HuH-7 (cell line): ENCODE data around the gene METAP1D.
"Not testable (repeated sequence)": the region's sequence is repeated elsewhere in the genome, so short reads cannot be mapped to it uniquely, and the experiment has no call there.

Source experiments
- DNase-seq: peaks from one replicate; pipeline ENCODE4 v3.0.0; 2011; ENCODE audit warnings: low spot score

Gene METAP1D

DNA sequence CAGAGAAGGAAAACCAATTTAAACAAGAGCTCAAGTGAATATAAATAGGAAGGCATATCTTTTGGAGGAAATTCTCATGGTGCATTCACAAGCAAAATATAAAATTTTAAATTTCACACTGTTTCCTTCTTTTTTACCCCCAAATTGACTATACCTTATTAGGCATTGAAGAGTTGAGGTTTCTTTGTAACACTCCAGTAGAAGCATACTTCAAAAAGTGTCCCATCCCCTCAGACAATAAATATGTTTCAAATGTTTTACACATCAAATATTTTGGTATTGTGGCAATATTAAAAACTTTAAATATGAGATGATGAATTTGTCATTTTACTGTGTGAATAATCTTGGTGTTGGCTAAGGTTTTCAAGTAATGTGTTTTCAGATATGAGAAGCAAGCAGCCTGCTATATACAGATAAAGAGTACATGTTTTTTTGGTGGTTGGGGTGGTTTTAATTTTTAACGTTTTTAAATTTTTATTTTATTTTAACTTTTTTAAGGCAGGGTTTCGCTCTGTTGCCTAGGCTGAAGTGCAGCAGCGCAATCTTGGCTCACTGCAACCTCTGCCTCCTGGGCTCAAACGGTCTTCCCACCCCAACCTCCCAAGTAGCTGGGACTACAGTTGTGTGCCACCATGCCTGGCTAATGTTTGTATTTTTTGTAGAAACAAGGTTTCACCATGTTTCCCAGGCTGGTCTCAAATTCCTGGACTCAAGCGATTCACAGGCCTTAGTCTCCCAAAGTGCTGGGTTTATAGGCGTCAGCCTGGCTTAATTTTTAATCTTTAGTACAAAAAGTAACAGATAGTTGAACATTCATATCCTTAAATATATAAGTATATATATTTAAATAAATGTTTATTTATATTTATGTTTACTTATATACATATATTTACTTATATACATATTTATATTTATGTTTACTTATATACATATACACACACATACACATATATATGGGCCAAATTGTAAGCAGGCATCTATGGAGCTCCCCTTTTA lies 49.1 kb downstream of the METAP1D start:
- no peak for DNase-seq

DNA sequence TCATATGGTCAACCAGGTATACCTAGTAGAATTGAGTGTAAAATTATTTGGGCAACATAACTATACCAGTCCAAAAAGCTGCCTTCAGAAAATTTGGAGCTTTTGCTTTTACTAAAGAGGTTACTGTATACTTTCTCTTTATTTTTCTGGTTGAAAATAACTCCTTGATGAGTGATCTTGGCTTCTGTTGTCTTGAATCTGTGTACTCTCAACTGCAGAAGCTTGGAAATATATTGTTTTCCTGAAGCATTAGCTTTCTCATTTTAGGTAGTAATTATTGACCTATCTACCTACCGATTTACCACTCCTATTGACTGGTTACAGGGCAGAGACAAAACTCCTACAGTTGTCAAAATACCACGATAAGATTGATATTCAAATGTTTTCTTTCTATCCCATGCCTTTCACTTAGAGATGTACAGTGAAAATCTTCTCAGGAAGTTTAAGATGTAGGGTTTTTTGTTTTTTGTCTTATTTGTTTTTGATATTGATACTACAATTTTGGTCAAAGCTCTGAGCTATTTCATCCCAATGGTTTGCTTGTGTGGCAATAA lies 49.9 kb downstream of the METAP1D start:
- DNase-seq, result no peak

DNA sequence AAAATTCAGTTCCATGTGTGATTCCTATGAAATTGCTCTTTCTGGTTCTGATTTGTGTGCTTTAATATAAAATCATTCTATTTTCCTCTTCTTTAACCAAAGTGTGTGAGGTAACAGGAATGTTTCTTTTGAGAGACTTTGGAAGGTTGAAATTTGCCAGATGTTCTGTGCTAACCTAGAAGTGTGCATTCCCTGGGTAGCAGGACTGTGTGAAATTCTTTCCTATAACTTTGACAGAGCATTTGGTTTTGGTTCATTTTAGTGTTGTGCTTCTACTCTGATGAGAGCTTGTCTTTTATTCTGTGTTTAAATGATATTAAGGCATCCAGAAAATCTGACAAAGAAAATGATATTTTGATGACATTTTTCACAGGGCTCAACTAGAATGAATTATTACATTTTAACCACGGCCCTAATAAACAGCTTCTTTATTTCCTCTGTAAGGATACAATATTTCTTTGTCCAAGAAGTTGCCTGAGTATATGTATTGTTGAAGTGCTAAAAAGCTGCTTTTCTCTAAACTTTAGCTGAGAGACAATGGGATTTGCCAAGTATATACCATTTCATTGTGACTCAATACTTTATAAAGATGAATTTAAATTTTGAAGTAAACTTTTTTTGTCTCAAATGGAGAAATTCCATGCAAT lies 50.8 kb downstream of the METAP1D start:
- no peak for DNase-seq

DNA sequence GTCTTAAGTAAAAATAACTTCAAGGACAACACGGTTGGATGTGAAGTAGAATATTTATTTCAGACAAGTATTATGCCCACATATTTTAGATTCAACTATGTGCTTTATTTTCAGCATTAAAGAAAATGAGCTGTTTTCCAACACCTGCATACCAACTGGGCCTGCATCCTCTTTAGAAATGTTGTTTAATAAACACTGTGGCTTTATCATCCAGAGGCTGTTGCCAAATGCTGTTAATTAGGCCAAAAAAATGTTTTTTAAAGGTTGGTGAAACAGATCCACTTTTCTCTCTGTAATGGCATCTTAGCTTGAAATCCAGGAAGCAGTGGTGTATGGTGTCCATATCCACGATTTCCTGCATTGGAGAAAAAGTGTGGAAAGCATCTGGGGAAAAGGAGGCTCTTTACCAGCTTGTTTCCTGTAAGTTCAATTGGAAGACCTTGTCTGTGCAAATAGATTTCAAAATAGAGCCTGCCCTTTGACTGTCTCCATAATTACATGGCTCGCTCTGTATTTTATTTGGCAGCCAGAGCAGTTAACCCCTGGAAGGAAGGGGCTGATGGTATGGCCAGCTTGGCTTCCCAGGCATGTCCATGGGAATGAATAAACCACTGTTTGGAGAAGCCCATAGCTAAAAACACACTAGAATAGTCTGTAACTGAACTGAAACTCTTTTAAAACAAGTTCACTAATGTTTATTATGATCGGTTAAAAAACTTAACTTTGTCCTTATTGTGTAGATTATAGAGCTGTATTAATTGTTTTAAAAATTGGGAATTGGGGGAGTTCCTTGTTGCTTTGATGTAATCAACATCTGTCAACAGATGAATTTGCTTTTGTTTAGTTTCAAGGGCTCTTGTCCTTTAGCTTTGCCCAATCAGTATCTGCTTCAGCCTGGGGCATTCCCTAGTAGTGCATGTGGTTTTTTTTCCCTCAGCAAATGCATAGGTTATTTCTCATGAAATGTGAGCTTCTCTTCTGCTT lies 52.5 kb downstream of the METAP1D start:
- peak; percentile 67 for DNase-seq

DNA sequence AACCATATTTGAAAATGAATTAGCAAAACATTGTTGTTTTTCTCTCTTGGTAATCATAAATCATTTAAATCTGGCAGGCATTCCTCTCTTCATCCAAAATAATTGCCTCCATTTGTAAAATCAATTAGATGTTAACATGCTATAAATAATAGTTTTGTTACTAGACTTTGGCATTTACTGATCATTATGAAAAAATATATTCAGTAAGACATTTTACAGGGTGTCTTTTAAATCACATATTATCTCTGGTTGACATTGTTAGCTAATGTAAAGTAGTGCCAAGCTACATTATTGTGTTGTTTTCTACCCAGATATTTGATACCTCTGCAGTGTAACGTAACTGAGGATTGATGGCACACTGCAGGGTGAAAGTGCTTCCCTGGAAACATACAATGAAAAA lies 53.7 kb downstream of the METAP1D start:
- DNase-seq, result no peak

DNA sequence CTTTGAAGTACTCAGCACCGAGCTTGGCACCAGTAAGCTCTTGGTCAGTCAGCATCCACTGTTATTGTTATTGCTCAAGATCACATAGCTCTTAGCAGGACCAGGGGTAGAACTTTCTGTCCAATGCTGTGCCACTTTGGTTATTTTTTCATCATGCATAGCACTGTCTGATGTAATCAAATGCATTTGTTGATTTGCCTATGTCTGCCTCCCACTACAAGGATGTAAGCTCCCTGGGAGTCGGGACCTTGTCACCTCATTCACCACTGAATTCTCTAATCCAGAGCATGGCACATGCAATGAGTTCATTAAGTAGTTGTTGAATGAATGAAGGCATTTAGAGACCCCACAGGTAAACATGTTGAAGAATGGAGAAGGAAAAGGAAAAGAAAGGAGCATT lies 56.5 kb downstream of the METAP1D start:
- DNase-seq, result no peak

DNA sequence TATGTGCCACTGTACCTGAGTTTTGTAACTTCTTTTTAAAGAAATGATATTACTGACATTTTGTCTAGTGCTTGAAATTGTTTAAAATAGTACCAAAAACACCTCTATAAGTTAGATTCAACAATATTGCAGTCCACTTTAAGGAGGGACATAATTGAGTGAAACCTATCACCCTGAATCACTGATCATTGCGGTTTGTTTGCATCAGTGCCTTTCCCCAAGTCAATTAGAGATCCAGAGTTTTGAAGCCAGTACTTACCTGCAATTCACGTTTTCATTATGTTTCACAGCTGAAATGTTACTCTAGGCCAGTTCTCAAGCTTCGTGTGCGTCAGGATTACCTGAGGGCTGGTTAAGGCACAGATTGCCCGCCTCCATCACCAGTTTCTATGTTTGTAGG lies 58.9 kb downstream of the METAP1D start:
- DNase-seq, result no peak

DNA sequence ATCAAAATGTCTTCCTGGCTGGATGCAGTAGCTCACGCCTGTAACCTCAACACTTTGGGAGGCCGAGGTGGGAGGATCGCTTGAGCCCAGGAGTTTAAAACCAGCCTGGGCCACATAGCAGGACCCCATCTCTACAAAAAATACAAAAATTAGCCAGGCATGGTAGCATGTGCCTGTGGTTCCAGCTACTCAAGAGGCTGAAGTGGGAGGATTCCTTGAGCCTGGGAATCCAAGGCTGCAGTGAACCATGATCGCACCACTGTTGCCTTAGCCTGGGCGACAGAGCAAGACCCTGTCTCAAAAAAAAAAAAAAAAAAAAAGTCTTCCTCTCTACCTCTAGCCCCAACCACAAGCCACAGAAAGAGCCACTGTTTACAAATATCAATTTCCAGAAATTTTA lies 60.4 kb downstream of the METAP1D start:
- DNase-seq, result not testable (repeated sequence)

DNA sequence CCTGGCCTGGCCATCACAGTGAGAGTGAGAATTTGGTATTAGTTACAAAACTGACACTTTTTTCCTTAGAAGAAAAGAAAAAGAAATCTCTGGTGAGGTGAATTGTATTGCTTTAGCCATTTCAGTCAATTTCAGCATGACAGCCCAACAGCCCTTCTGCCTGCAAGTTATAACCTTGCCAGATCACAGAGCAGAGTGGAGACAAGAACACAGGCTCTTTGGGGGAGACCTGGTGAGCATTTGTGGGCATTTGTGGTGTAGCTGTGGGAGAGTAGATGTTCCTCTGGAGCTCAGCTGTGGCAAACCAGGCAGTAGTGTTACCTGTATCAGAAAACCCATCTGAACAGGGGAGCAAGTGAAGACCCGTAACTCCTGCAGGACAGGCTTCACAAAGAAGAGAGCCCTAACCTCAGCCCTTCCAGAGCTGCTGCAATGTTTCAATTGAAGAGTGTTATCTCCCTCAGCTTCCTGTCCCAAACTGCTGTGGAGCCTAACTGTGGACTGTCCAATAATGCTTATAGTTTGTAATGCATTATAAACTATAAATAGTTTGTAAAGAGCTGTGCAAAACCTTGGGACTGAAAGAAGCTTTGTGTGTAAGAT lies 62.8 kb downstream of the METAP1D start:
- no peak for DNase-seq

DNA sequence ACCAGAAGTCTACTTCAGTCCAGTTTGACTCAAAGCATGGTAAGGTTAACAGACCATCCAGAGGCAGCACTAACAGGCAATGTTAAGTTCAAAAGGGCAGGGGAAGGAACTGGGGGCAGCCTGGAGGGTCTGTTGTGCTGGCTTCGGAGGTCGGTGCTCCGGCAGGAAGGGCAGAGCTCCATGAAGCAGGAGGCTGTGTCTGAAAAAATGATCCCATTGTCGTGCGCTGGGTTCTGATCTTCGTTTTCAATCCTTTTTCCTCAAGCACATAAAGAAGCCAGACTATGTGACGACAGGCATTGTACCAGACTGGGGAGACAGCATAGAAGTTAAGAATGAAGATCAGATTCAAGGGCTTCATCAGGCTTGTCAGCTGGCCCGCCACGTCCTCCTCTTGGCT lies 63.7 kb downstream of the METAP1D start:
- no peak for DNase-seq

DNA sequence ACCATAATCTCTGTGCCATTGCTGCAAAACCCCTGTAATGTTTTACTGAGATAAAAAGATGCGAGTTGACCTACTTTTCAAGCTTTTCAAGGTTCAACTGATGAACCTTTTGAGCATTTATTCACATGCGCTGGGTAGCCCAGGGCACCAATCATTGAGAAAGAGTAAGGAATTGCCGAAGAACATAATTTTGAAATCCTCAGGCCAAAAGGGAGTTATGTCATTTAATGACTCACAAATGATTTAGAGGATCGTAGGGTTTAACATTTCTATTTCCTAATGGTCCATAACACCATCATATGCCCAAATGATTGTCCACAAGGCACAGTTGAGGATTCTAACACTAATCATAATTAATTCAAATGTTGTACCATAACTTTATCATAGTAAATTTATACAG lies 65.4 kb downstream of the METAP1D start:
- DNase-seq, result no peak

DNA sequence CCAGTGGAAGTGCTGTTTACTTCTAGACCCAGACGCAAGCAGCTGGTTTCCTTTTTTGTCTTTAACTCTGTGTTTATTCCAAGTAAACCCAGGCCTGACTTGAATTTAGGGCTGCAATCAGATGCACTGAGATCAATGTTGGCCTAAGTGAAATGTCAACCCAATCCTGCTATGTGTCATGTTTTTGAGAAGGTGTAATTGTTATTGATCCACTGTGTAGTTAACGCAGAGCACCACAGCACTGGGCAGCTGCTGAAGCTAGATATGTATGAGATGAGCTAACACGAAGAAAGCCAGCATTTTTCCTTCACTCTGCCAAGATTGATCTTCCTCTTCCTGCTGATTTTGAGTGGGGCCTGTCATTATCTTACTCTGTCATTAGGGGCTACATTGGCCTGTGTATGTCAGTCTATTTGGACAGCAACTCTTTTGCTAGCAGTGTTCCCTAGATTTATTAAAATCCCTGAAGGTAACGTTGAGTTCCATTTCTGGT lies 66.7 kb downstream of the METAP1D start:
- DNase-seq, result no peak

DNA sequence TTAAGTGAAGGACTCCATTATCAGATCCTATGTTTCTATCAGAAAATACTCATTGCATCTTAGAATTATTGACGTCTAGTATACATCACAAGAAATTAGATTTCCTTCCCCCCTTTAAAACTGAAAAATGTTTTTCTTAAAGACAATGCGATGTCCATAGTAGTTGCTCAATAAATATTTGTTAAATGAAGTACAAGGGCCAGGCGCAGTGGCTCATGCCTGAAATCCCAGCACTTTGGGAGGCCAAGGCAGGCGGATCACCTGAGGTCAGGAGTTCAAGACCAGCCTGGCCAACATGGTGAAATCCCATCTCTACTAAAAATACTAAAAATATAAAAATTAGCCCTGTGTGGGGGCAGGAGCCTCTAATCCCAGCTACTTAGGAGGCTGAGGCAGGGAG lies 68.2 kb downstream of the METAP1D start:
- not testable (repeated sequence) for DNase-seq

DNA sequence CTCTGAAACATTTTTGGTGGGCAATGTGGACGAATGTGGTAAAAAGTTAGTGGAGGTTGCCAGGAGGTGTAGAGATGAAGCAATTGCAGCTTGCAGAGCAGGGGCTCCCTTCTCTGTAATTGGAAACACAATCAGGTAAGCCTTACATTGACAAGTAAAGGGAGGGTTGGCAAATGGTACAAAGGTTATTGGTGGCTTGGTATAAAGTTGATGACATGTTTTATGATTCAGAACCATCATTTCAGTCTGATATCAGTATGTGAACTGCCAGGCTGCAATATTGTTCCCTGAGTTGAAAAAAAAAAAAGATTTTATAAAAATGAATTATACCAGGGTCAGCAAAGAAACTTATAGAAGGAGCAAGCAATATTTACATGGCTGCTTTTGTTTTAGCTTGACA lies 71.2 kb downstream of the METAP1D start:
- DNase-seq, result no peak

DNA sequence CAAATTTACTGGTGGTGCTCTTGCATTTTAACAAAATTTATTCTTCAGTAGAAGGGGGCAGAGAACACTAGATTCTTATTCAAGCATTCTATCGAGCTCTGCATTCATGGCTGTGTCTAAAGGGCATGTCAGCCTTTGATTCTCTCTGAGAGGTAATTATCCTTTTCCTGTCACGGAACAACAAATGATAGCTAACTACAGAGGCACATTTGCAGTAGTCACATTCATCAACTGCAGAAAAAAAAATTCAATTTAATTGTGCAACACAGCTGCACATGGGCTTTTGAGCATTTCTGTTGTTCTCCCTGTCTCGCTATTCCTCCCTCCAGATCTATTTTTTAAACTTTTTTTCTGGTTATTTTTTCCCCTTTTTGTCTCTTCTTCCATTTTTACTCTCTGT lies 72.5 kb downstream of the METAP1D start:
- no peak for DNase-seq

DNA sequence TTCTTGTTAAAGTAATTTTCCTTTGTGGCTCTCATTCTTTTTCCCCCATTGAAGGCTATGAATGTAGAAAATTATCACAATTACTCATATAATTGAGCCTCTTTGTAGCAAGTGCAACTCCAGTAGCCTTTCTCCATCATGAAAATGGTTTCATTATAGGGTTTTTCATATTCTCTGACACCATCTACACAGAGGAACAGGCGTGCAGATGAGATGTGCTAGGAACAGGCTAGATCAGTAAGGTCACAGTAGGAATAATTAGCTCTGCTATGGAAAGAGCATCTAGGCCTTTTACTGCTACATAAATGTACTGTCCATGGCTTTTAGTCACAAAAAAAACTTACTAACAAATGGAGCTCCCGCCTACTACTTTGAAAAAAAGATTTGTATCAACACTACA lies 73.0 kb downstream of the METAP1D start:
- no peak for DNase-seq

DNA sequence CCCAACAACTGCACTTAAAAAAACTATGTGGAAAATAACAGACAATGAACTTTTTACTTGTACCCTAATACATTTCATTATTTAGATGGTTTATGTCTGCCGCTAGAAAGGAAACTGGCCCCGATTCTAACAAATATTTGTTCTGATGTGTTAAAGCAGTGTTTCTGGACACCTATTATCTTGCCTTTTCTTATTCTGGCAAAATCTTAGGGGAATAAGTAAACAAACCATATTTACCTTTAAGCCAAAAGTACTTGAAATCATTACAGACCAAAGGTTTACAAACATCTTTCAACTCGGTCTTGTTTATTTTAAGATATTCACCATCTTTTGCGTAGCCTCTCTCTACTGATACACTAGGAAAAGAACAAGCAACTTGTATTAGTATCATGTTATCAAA lies 73.8 kb downstream of the METAP1D start:
- no peak for DNase-seq

DNA sequence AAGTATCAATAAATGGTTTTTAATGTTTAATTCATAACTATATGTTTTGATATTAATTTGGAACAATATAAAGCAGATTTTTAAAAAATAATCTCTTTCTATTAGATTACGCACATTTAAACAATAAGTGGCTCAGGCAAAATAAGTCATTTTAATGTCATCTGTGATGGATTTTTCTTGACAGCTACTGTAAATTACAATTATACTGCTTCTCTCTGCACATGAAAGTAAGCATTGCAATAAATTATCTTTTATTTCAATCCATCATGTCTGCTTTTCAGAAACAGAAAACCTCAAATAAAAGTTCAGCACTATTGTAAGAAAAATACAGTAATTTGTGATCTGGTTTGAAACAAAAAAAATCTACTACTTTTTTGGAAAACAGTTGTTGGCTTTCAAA lies 74.5 kb downstream of the METAP1D start:
- DNase-seq, result no peak

DNA sequence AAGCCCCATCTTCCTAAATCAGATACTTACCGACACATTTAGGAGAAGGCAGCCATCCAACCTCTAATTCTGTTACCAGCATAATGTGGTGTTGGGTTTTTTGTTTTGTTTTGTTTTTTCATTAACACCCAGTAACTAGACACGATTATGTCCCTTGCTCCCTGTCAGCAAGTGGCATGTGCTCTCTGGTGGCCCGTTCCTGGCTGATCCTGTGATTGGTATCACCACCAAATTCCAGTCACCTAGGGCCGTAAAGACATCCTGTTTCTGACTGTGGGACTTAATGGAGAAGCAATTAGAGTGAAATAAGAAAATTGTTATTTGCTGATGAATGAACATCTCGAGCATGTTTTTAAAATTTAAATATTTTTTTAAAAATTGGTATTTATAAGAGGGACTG lies 79.7 kb downstream of the METAP1D start:
- DNase-seq, result no peak

DNA sequence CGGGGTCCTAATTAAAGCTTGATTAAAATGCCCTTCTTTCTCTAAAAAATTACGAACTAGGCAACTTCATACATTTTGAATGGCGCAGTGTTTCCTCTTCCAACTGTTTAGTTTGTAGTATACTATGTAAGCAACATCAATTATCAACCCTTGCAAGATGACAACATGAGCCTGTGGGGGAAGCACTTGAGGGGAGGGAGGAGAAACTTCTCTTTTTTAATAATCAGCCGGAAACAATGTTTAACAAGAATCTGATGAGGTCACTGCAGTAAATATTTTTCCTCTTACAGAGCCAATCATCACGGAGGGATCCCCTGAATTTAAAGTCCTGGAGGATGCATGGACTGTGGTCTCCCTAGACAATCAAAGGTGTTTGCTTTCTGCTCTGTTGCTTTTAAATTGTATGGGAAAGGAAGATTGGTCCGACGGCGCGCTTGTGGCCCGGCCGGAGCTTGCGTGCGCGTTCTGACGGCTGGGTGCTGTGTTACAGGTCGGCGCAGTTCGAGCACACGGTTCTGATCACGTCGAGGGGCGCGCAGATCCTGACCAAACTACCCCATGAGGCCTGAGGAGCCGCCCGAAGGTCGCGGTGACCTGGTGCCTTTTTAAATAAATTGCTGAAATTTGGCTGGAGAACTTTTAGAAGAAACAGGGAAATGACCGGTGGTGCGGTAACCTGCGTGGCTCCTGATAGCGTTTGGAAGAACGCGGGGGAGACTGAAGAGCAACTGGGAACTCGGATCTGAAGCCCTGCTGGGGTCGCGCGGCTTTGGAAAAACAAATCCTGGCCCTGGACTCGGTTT lies 80.3 kb downstream of the METAP1D start:
- no peak for DNase-seq
